Gastroesophageal sphincter (tissue), 4 donors: Measurements from ENCODE around the gene MAML2. TPM values are rescaled to one million over a fixed set of nuclear protein-coding genes. Genes with fewer than 3 reads are reported as not detected.
A peak's percentile ranks its signal among the peaks of the same experiment; 100 is the strongest.

Source experiments
- ATAC-seq: fragments of 150-250 bp; one replicate; pipeline ENCODE4 v1.9.1; 2016; ENCODE audit warnings: mild to moderate bottlenecking, moderate library complexity
- H3K27ac ChIP-seq, 4 donors: fragments of 200-600 bp; sonication (generic) in 3 of 4; 1 replicate in 3 of 4; 2 replicates in 1 of 4; pipeline ENCODE4 v1.5.1; 2016 to 2019
- H3K27me3 ChIP-seq: fragments of 200-600 bp; sonication (generic); one replicate; pipeline ENCODE4 v1.5.1; 2019
- H3K36me3 ChIP-seq, 2 donors: fragments of 200-600 bp; sonication (generic); one replicate each; pipeline ENCODE4 v1.5.1; 2019; ENCODE audit warnings: control low read depth in 1 of 2
- H3K4me1 ChIP-seq, 3 donors: fragments of 200-600 bp; sonication (generic); 1 replicate in 2 of 3; 2 replicates in 1 of 3; pipeline ENCODE4 v1.5.1; 2016 to 2019; ENCODE audit warnings: control low read depth in 2 of 3
- H3K4me3 ChIP-seq, 2 donors: fragments of 200-600 bp; sonication (generic); one replicate each; pipeline ENCODE4 v1.5.1; 2019; ENCODE audit warnings: mild to moderate bottlenecking in 1 of 2, moderate library complexity in 1 of 2
- H3K9me3 ChIP-seq, 3 donors: fragments of 200-600 bp; sonication (generic); one replicate each; pipeline ENCODE4 v1.5.1; 2017 to 2019; ENCODE audit warnings: control low read depth in 2 of 3
- EP300 ChIP-seq: sonication (generic); formaldehyde crosslinking; IDR thresholded peaks from one replicate; pipeline ENCODE4 v1.6.1; 2017; ENCODE audit warnings: antibody characterized with exemption, mild to moderate bottlenecking
- POLR2A ChIP-seq, 2 donors: fragments of 450-650 bp; IDR thresholded peaks; one replicate each; pipeline ENCODE4 v1.6.1; 2017; ENCODE audit warnings: antibody characterized with exemption in 2 of 2, mild to moderate bottlenecking in 2 of 2, moderate library complexity in 1 of 2
- POLR2AphosphoS5 ChIP-seq: sonication (generic); formaldehyde crosslinking; IDR thresholded peaks from one replicate; pipeline ENCODE4 v1.6.1; 2017; ENCODE audit warnings: antibody characterized with exemption
- WGBS, 2 donors: methylation state at CpG; one replicate each; pipeline ENCODE4 v1.1.5; 2018; ENCODE audit warnings: low coverage in 1 of 2; 5-methylcytosine and 5-hydroxymethylcytosine counted together
- total RNA-seq, 4 donors: library from RNA; depleted of rRNA; stranded (reverse); fragments of >200 nt; gene quantifications; one replicate each; pipeline ENCODE4 v1.1.0, GENCODE V29; 2016
- TF ChIP-seq, protein P1 (sequence below), 4 experiments: fragments of 200-600 bp in 2 of 4; fragments of 450-650 bp in 2 of 4; sonication (generic) in 1 of 4; IDR thresholded peaks; one replicate each; pipeline ENCODE4 v1.5.1; 2017 to 2019; ENCODE audit warnings: antibody characterized with exemption in 4 of 4, mild to moderate bottlenecking in 2 of 4, moderate library complexity in 2 of 4

Gene MAML2
- total RNA-seq, 4 donors from 2014 or later: 15.8 to 31.8 (median 23.7) TPM

DNA sequence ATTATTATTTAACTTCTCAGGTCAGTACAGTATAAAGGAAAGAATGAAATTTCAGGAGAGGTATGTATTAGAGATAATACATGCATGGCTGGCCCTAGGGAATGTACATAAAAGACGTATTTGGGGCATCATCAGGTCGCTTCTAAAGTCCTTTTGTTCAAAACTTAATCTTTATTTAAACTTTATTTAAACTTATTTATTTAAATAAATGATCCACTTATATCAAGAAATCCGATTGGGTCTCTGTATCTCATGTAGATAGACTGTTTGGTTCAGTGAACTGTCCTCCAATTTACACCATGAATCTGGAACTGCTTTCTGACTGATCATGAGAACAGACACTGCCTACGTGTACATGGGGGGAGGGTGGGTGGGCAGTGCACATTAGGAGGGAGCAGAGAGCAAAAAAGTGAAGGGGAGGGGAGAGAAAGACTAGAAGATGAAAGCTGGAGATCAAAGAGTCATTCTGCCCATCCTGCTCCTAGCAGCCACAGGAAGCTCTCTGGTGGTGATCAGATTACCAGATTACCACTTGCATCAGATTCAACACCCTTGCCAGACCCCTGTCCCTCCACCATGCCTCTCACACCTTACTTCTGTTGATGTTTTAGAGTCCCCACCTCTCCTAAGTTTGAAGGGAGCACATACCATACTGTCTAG is 327.0 kb downstream of the MAML2 start:
- WGBS, 2 donors: 90% methylated on average over 3 of the region's 4 CpGs
- no peak for ATAC-seq
- Histone ChIP-seq H3K36me3 (no peaks in the 10 kb centered on the region), H3K27ac (no peak overlapping the region), H3K4me3 (no peak overlapping the region), H3K4me1 (peaks cover 2 to 28% (median 6%) of the 10 kb centered on the region in 3 donors), H3K9me3 (no peaks in the 10 kb centered on the region), H3K27me3 (no peaks in the 10 kb centered on the region)
- TF ChIP-seq EP300 (no peak), POLR2A (IDR thresholded peaks at IDR 0.05) (no peak), POLR2AphosphoS5 (no peak)
- TF ChIP-seq, protein P1, sequence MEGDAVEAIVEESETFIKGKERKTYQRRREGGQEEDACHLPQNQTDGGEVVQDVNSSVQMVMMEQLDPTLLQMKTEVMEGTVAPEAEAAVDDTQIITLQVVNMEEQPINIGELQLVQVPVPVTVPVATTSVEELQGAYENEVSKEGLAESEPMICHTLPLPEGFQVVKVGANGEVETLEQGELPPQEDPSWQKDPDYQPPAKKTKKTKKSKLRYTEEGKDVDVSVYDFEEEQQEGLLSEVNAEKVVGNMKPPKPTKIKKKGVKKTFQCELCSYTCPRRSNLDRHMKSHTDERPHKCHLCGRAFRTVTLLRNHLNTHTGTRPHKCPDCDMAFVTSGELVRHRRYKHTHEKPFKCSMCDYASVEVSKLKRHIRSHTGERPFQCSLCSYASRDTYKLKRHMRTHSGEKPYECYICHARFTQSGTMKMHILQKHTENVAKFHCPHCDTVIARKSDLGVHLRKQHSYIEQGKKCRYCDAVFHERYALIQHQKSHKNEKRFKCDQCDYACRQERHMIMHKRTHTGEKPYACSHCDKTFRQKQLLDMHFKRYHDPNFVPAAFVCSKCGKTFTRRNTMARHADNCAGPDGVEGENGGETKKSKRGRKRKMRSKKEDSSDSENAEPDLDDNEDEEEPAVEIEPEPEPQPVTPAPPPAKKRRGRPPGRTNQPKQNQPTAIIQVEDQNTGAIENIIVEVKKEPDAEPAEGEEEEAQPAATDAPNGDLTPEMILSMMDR (IDR thresholded peaks at IDR 0.05): no peak

- no peak for ATAC-seq
- no peaks in the 10 kb centered on the region for H3K36me3 ChIP-seq
- H3K4me1 ChIP-seq: peaks cover 2 to 25% (median 6%) of the 10 kb centered on the region in 3 donors
- no peaks in the 10 kb centered on the region for H3K27me3 ChIP-seq
- H3K9me3 ChIP-seq: no peaks in the 10 kb centered on the region
- H3K27ac ChIP-seq: peak overlapping the region in 2 of 4 donors; percentile 63 to 64
- WGBS, 2 donors: 83% methylated on average over 3 of the region's 3 CpGs
- no peak overlapping the region for H3K4me3 ChIP-seq
- no peak for TF ChIP-seq EP300
- TF ChIP-seq, protein P1 (IDR thresholded peaks at IDR 0.05): no peak
- no peak for TF ChIP-seq POLR2AphosphoS5
- no peak for TF ChIP-seq POLR2A (IDR thresholded peaks at IDR 0.05)
These were observed 328.8 kb downstream of the MAML2 start for GRCh38 chr11:96014217-96014616.

DNA sequence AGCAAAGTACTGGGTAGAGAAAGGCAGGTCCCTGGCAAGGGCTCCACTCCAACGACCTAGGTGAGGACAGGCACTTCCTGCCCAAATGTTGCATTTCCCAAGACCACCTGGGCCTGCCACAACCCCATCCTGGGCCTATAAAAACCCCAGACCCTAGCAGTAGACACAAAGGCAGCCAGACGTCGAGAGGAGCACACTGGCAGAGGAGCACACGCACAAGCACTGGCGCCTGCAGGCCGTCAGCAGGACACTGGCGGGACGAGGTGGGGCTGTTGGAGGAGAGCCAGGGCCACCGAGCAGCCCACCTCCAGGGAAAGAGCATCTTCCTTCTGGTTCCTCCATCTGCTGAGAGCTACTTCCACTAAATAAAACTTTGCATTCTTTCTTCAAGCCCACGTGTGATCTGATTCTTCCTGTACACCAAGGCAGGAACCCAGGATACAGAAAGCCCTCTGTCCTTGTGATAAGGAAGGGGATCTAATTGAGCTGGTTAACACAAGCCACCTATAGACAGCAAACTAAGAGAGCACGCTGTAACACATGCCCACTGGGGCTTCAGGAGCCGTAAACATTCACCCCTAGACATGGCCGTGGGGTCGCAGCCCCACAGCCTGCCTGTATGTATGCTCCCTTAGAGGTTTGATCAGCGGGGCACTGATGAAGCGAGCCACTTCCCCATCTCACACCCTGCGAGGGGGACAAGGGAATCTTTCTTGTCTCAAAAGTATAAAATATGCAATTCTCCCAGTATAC is 329.4 kb downstream of the MAML2 start:
- no peak for ATAC-seq
- 69 to 85% methylated on average over 4 to 6 of the region's 17 CpGs for WGBS, 2 donors
- Histone ChIP-seq H3K27me3 (no peaks in the 10 kb centered on the region), H3K9me3 (no peaks in the 10 kb centered on the region), H3K4me1 (peaks cover 2 to 26% (median 6%) of the 10 kb centered on the region in 3 donors), H3K36me3 (no peaks in the 10 kb centered on the region), H3K27ac (peak overlapping the region in 3 of 4 donors; percentile 31 to 64 (median 63)), H3K4me3 (no peak overlapping the region)
- no peak for TF ChIP-seq EP300
- no peak for TF ChIP-seq POLR2AphosphoS5
- TF ChIP-seq, protein P1 (IDR thresholded peaks at IDR 0.05): no peak
- no peak for TF ChIP-seq POLR2A (IDR thresholded peaks at IDR 0.05)

GRCh38 chr11:96012086-96012824 is 330.7 kb downstream of the MAML2 start:
- no peaks in the 10 kb centered on the region for H3K36me3 ChIP-seq
- peak overlapping the region; percentile 31 to 64 (median 62) for H3K27ac ChIP-seq
- no peaks in the 10 kb centered on the region for H3K27me3 ChIP-seq
- H3K4me1 ChIP-seq: peaks cover 5 to 34% (median 6%) of the 10 kb centered on the region in 3 donors
- WGBS, 2 donors: 1 to 4% methylated on average over 6 to 8 of the region's 8 CpGs
- H3K9me3 ChIP-seq: no peaks in the 10 kb centered on the region
- peak; percentile 92 for ATAC-seq
- no peak for TF ChIP-seq EP300
- TF ChIP-seq, protein P1 (IDR thresholded peaks at IDR 0.05): peak; percentile 30 to 73 (median 66)
- peak overlapping the region in 1 of 2 donors; percentile 22 for H3K4me3 ChIP-seq
